Measurements from ENCODE around the gene HYOU1.
"Not testable (repeated sequence)": the region's sequence is repeated elsewhere in the genome, so short reads cannot be mapped to it uniquely, and the experiment has no call there.

The HYOU1 gene, protein sequence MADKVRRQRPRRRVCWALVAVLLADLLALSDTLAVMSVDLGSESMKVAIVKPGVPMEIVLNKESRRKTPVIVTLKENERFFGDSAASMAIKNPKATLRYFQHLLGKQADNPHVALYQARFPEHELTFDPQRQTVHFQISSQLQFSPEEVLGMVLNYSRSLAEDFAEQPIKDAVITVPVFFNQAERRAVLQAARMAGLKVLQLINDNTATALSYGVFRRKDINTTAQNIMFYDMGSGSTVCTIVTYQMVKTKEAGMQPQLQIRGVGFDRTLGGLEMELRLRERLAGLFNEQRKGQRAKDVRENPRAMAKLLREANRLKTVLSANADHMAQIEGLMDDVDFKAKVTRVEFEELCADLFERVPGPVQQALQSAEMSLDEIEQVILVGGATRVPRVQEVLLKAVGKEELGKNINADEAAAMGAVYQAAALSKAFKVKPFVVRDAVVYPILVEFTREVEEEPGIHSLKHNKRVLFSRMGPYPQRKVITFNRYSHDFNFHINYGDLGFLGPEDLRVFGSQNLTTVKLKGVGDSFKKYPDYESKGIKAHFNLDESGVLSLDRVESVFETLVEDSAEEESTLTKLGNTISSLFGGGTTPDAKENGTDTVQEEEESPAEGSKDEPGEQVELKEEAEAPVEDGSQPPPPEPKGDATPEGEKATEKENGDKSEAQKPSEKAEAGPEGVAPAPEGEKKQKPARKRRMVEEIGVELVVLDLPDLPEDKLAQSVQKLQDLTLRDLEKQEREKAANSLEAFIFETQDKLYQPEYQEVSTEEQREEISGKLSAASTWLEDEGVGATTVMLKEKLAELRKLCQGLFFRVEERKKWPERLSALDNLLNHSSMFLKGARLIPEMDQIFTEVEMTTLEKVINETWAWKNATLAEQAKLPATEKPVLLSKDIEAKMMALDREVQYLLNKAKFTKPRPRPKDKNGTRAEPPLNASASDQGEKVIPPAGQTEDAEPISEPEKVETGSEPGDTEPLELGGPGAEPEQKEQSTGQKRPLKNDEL

GRCh38 chr11:119057000-119057769 is at the start of gene HYOU1:
Gene HYOU1, minus strand, starts transcription at chr11:119057205. Its CDS starts 1,045 bp downstream, at chr11:119056160.
- in situ Hi-C loops (cut with MboI; ENCODE audit: low sequenced_read_pairs): no loop called here

- in situ Hi-C loops (cut with MboI; ENCODE audit: low sequenced_read_pairs): no loop called here
These were observed 46.8 kb upstream of the HYOU1 start for GRCh38 chr11:119103793-119104192.

DNA sequence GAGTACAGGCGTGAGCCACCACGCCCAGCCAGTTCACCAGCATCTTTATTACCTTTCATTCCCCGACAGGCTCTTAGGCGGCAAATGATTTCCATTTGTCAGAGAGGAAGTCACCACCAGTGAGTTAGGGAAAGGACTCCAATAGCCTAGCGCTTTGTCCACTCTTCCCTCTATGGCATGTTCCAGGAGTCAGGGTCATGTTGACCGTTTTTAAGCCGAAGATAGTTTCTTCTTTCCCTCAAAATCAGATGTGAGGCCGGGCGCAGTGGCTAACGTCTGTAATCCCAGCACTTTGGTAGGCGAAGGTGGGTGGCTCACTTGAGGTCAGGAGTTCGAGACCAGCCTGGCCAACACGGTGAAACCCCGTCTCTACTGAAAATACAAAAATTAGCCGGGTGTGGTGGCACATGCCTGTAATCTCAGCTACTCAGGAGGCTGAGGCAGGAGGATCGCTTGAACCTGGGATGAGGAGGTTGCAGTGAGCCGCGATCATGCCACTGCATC is 46.2 kb upstream of the HYOU1 start:
- in situ Hi-C loops (cut with MboI; ENCODE audit: low sequenced_read_pairs): not testable (repeated sequence)

- in situ Hi-C loops (cut with MboI; ENCODE audit: low sequenced_read_pairs): no loop called here
These were observed 44.9 kb upstream of the HYOU1 start, which contains the start of gene DPAGT1 for GRCh38 chr11:119101759-119102423. Gene DPAGT1, minus strand, starts transcription at chr11:119101853. Its CDS starts 198 bp downstream, at chr11:119101655.

- in situ Hi-C loops (cut with MboI; ENCODE audit: low sequenced_read_pairs): no loop called here
These were observed 44.2 kb upstream of the HYOU1 start for GRCh38 chr11:119100994-119101758.

GRCh38 chr11:119100246-119100970 is 43.4 kb upstream of the HYOU1 start:
- in situ Hi-C loops (cut with MboI; ENCODE audit: low sequenced_read_pairs): no loop called here

DNA sequence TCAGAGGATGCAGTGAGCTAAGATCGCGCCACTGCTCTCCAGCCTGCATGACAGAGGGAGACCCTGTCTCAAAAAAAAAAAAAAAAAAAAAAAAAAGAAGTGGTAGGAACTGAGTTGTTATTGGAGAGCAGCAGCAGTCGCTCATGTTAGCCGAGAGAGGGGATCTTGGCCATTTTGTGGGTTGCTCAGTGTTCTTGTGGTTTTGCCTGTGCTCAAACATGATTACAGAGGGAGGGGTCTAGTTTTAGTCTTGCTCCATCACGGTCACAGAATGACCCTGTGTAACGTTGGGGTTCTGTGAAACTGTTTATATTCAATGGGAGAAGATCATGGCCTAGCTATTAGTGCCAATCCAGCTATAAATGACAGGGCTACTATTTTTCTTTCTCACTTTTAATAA is 42.7 kb upstream of the HYOU1 start:
- in situ Hi-C loops (cut with MboI; ENCODE audit: low sequenced_read_pairs): no loop called here

DNA sequence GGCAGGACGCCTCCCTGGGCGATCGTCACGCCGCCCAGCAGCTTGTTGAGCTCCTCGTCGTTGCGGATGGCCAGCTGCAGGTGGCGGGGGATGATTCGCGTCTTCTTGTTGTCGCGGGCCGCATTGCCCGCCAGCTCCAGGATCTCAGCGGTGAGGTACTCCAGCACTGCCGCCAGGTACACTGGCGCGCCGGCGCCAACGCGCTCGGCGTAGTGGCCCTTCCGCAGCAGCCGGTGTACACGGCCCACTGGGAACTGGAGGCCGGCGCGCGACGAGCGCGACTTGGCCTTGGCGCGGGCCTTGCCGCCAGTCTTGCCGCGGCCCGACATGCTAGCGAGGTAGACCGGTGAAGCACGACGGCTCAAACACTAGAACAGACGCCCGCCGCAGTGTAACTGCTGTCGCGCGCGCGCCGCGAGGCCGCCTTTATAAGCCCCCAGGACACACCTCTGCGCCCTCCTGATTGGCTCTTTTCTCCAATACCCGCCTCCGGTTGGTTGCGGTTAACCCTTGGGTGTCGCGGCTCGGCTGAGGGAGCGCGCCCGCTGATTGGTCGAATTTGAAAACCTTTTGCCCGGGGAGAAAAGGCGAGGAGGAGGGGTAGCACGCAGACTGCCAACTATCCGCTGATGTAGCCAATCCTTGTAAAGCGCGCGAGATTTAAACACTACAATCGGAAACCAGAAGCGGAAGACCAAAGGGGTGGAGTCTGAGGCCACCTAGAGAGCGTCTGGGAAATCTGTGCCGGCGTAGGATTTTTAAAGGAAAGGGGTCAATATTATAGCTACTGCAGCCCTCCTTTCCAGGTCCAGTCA is 38.3 kb upstream of the HYOU1 start:
- in situ Hi-C loops (cut with MboI; ENCODE audit: low sequenced_read_pairs): no loop called here

DNA sequence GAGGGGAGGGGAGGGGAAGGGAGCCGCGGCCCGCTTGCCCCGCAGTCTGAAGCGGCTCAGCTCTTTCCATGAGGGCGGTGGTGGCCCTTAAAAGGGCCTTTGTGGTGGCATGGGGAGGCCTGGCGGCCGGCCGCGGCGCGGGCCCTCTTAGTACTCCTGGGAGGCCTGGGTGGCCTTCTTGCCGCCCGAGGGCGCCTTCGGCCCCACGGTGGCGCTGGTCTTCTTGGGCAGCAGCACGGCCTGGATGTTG is 37.7 kb upstream of the HYOU1 start:
- in situ Hi-C loops (cut with MboI; ENCODE audit: low sequenced_read_pairs): no loop called here

DNA sequence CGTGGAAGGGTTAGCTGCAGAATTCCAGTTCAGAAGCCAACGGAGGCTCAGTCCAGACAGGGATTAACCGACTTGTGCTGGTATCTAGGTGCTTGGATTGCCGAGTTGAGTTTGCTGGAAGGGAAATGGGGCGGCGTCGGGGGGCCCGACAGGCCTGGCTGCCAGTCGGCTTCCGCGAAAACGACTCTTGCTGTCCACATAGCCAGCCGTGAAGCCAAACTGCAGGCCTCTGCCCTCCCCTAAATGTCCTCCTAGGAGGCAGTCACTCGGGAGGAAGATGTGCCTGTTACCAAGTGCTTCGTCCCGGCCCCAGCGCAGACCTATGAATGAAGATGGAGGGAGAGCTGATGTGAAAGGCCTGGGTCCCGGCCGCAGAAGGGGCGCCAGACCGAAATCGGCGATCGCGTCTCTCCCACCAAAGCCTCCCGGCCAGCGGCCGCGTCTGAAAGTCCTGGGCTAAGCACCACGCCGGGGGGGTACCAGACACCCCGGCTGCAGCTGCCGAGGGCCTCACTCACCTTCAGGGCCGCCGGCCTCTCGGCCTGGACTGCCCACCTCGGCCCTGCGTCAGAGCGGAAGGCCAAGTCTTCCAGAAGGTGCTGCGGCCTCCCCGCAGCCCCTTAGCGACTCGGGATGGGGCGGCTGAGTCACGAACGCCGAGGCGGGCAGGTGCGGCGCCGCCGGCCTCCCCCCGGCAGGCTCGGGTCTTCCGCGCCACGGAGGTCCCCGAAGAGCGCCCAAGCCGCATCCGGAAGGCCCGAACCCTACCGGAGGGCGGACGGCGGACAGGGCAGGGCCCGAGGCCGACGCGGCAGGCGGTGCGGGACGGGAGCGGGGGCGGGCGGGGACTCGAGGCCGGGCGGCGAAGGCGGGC is 37.2 kb upstream of the HYOU1 start:
- in situ Hi-C loops (cut with MboI; ENCODE audit: low sequenced_read_pairs): no loop called here

DNA sequence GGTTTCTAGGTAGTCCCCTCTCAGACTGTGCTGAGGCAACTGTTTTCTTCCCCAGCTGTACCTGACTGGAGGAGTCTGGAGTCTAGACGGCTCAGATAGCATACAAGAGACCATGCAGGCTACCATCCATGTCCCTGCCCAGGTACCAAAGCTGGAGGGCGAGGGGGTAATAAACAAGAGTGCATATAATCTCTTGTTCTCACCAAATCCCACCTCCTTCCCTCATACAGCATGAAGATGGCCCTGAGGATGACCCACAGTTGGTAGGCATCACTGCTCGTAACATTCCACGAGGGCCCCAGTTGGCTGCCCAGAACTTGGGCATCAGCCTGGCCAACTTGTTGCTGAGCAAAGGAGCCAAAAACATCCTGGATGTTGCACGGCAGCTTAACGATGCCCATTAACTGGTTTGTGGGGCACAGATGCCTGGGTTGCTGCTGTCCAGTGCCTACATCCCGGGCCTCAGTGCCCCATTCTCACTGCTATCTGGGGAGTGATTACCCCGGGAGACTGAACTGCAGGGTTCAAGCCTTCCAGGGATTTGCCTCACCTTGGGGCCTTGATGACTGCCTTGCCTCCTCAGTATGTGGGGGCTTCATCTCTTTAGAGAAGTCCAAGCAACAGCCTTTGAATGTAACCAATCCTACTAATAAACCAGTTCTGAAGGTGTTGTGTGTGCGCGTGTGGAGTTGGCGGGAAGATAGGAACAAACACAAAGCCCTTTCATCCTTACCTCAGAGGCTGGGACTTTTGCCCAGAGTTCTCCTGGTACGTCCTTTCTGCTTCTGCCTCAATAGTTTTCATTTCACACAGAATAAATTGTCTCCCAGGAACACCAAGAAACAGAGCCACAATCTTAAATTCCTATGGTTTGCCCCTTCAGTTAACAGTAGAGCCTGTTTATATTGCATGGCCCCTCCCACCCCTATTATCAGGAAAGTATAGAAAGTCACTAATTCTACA is 36.2 kb upstream of the HYOU1 start:
- in situ Hi-C loops (cut with MboI; ENCODE audit: low sequenced_read_pairs): no loop called here

GRCh38 chr11:119091966-119092879 is 35.2 kb upstream of the HYOU1 start:
- in situ Hi-C loops (cut with MboI; ENCODE audit: low sequenced_read_pairs): no loop called here

DNA sequence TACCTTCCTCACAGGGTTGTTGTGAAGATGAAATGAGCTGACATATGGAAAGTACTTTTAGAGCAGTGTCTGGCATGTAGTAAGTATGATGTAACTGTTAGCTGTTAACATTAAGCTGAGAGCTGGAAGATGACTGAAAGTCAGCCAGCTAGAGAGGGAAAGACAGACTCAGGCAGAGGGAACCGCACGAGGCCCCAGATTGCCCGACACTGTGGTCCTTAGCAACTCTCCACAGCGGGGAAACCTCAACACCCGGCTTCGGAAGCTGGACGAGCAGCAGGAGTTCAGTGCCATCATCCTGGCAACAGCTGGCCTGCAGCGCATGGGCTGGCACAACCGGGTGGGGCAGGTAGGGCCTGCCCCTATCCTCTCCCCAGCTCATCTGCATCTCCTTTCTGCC is 34.2 kb upstream of the HYOU1 start:
- in situ Hi-C loops (cut with MboI; ENCODE audit: low sequenced_read_pairs): no loop called here

DNA sequence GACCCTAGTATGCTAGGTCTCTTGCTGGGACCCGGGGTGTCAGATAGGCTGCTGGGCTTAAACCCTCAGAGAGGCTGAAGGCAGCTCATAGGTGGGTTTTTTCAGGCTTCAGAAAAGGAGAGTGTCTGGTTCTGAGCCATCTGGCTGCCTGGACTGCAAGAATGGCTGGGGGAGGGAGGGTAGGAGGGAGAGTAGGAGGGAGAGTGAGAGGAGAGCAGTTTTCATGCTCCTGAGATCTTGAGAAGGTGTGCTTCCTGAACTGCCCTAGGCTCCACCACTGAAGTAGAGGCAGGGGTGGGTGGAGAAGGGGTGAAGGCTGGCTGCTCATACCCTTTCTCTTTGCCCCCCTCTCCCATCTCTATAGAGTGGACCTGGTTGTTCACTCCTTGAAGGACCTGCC is 32.3 kb upstream of the HYOU1 start:
- in situ Hi-C loops (cut with MboI; ENCODE audit: low sequenced_read_pairs): no loop called here

- in situ Hi-C loops (cut with MboI; ENCODE audit: low sequenced_read_pairs): no loop called here
These were observed 31.4 kb upstream of the HYOU1 start for GRCh38 chr11:119088406-119088805.

Measured in HL-60/S4 (cell line).